ENCODE results near the gene WDFY4.

WDFY4 gene

DNA sequence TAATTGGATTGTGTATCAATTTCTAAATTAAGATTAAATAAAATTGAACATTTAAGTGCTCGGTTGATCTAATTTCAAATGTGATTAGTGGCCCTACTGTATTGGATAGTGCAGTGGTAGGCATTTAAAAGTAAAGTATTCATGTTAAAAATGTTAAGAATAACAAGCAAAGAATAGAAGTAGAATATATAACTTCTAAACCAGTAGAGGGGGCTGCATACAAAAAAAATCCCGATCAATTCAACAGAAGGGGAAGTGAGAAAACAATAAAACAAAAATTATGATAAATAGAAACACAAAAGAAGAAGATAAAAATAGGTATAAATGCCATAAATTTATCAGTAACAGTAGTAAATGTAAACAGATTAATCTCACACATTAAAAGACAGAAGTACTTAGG is 24.9 kb upstream of the WDFY4 start:
- TF ChIP-seq EZH2phosphoT487 (IDR thresholded peaks at IDR 0.05; ENCODE audit: borderline replicate concordance) = no peak
- TF ChIP-seq, protein P1, sequence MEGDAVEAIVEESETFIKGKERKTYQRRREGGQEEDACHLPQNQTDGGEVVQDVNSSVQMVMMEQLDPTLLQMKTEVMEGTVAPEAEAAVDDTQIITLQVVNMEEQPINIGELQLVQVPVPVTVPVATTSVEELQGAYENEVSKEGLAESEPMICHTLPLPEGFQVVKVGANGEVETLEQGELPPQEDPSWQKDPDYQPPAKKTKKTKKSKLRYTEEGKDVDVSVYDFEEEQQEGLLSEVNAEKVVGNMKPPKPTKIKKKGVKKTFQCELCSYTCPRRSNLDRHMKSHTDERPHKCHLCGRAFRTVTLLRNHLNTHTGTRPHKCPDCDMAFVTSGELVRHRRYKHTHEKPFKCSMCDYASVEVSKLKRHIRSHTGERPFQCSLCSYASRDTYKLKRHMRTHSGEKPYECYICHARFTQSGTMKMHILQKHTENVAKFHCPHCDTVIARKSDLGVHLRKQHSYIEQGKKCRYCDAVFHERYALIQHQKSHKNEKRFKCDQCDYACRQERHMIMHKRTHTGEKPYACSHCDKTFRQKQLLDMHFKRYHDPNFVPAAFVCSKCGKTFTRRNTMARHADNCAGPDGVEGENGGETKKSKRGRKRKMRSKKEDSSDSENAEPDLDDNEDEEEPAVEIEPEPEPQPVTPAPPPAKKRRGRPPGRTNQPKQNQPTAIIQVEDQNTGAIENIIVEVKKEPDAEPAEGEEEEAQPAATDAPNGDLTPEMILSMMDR (conservative IDR thresholded peaks at IDR 0.05; ENCODE audit: low read length) = peak; percentile 73
- H3K9ac ChIP-seq (ENCODE audit: low read depth, low read length, poor library complexity, severe bottlenecking) = no peak overlapping the region
- no peaks in the 10 kb centered on the region for H3F3A ChIP-seq (ENCODE audit: low read depth)
- no peaks in the 10 kb centered on the region for H3K9me2 ChIP-seq (replicated peaks; ENCODE audit: low read depth, low read length)
- no peaks in the 10 kb centered on the region for H3K79me2 ChIP-seq (ENCODE audit: insufficient read depth, low read length)
- H3K9me3 ChIP-seq (ENCODE audit: insufficient read depth, low read depth, low read length) = no peaks in the 10 kb centered on the region
- H4K20me1 ChIP-seq (ENCODE audit: insufficient read depth, low read length, poor library complexity, severe bottlenecking) = no peaks in the 10 kb centered on the region
- no peaks in the 10 kb centered on the region for H3K27me3 ChIP-seq (ENCODE audit: insufficient read depth, low read length, poor library complexity, severe bottlenecking)
- no peak overlapping the region for H3K4me2 ChIP-seq (ENCODE audit: low read depth, low read length, poor library complexity, severe bottlenecking)
- H2AFZ ChIP-seq (ENCODE audit: low read length) = no peak overlapping the region
- H3K36me3 ChIP-seq (ENCODE audit: insufficient read depth, low read length) = no peaks in the 10 kb centered on the region
- H3K4me3 ChIP-seq (ENCODE audit: low read length, poor library complexity, severe bottlenecking) = no peak overlapping the region
- peaks cover 10% of the 10 kb centered on the region for H3K4me1 ChIP-seq (ENCODE audit: insufficient read depth, low read length, poor library complexity, severe bottlenecking)

DNA sequence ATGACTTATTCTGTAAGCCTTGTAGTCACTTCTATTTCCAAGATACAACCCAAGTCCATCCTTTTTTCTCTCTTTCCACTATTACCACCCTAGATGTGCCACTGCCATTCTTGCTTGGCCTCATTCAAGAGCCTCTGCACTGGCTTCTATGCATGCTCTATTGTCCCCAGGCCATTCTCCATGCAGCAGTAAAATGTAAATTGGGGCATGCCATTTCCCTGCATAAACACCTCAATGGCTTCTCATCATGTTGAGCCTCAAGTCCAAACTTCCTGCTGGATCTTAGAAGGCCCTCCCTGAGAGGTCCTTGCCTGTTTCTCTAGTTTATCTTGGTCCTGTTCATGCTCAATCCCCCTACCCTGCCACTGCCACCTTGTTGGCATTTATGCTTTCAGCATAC is 23.2 kb upstream of the WDFY4 start:
- TF ChIP-seq, protein P1 (conservative IDR thresholded peaks at IDR 0.05; ENCODE audit: low read length) = no peak
- TF ChIP-seq EZH2phosphoT487 (IDR thresholded peaks at IDR 0.05; ENCODE audit: borderline replicate concordance) = no peak
- Histone ChIP-seq H3K9ac (ENCODE audit: low read depth, low read length, poor library complexity, severe bottlenecking) (no peak overlapping the region), H3K4me2 (ENCODE audit: low read depth, low read length, poor library complexity, severe bottlenecking) (no peak overlapping the region), H3K4me1 (ENCODE audit: insufficient read depth, low read length, poor library complexity, severe bottlenecking) (peaks cover 9% of the 10 kb centered on the region), H4K20me1 (ENCODE audit: insufficient read depth, low read length, poor library complexity, severe bottlenecking) (no peaks in the 10 kb centered on the region), H3K9me2 (replicated peaks; ENCODE audit: low read depth, low read length) (no peaks in the 10 kb centered on the region), H2AFZ (ENCODE audit: low read length) (no peak overlapping the region), H3K36me3 (ENCODE audit: insufficient read depth, low read length) (no peaks in the 10 kb centered on the region), H3F3A (ENCODE audit: low read depth) (no peaks in the 10 kb centered on the region), H3K27me3 (ENCODE audit: insufficient read depth, low read length, poor library complexity, severe bottlenecking) (no peaks in the 10 kb centered on the region), H3K79me2 (ENCODE audit: insufficient read depth, low read length) (no peaks in the 10 kb centered on the region), H3K4me3 (ENCODE audit: low read length, poor library complexity, severe bottlenecking) (no peak overlapping the region), H3K9me3 (ENCODE audit: insufficient read depth, low read depth, low read length) (no peaks in the 10 kb centered on the region)

DNA sequence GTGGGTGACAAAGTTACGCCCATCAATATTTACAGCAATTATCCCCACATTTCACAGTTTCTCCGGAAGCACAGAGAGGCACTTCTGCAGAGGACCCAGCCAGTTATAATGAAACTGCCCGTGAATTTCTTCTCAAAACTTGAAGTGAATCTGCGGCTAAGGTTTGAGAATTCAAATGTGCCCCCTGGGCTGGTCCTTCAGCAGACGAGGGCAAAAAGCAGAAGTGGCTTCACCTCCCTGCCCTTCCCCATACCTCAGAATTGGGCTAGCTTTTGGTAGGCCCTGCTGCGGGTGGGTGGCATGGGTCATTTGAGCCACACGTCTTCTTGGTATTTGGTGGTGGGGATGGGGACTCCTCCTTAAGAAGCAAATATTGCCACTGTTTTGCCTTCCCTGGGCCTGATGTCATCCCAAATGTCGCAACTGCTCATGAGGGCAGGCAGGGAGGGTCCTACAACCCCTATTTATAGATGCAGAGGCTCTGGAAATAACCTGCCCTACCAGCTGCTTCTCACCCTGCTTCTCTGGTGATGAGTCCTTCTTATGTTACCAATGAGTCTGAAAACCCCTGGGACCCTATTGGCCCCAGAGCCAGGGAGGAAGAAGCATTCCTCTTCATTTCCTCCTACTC is 16.6 kb upstream of the WDFY4 start:
- no peaks in the 10 kb centered on the region for H4K20me1 ChIP-seq (ENCODE audit: insufficient read depth, low read length, poor library complexity, severe bottlenecking)
- H3K36me3 ChIP-seq (ENCODE audit: insufficient read depth, low read length) = no peaks in the 10 kb centered on the region
- no peak overlapping the region for H3K4me3 ChIP-seq (ENCODE audit: low read length, poor library complexity, severe bottlenecking)
- H3K4me2 ChIP-seq (ENCODE audit: low read depth, low read length, poor library complexity, severe bottlenecking) = no peak overlapping the region
- H3K9me3 ChIP-seq (ENCODE audit: insufficient read depth, low read depth, low read length) = no peaks in the 10 kb centered on the region
- TF ChIP-seq, protein P1 (conservative IDR thresholded peaks at IDR 0.05; ENCODE audit: low read length) = no peak
- TF ChIP-seq EZH2phosphoT487 (IDR thresholded peaks at IDR 0.05; ENCODE audit: borderline replicate concordance) = no peak
- no peaks in the 10 kb centered on the region for H3K79me2 ChIP-seq (ENCODE audit: insufficient read depth, low read length)
- no peaks in the 10 kb centered on the region for H3K4me1 ChIP-seq (ENCODE audit: insufficient read depth, low read length, poor library complexity, severe bottlenecking)
- H3K27me3 ChIP-seq (ENCODE audit: insufficient read depth, low read length, poor library complexity, severe bottlenecking) = no peaks in the 10 kb centered on the region
- no peaks in the 10 kb centered on the region for H3F3A ChIP-seq (ENCODE audit: low read depth)
- no peak overlapping the region for H2AFZ ChIP-seq (ENCODE audit: low read length)
- H3K9me2 ChIP-seq (replicated peaks; ENCODE audit: low read depth, low read length) = no peaks in the 10 kb centered on the region
- no peak overlapping the region for H3K9ac ChIP-seq (ENCODE audit: low read depth, low read length, poor library complexity, severe bottlenecking)
